IMR-90 (cell line): ENCODE results near the gene GFM1. TPM values are rescaled to one million over a fixed set of nuclear protein-coding genes. Genes with fewer than 3 reads are reported as not detected.

Source experiments
- ATAC-seq: fragments of 200-7000 bp; cut with Tn5 transposase; 2 replicates; pipeline ENCODE4 v1.9.1; 2020; ENCODE audit warnings: low read depth, mild to moderate bottlenecking, moderate library complexity
- BruUV-seq: library from RNA; stranded (reverse); fragments of 400-500 nt; replicated peaks from 2 replicates; lab custom pipeline; 2021; lab: Mats Ljungman, UMichigan
- CTCF ChIA-PET: fragments of 300-600 bp; formaldehyde crosslinking; extraction: SDS; loops from one replicate; lab custom pipeline; 2021; ENCODE audit warnings: antibody characterized with exemption; lab: Yijun Ruan, JAX
- POLR2A ChIA-PET: fragments of 300-600 bp; sonication (Branson Sonifier 250); formaldehyde crosslinking; loops from one replicate; lab custom pipeline; 2022; ENCODE audit warnings: antibody characterized with exemption; ENCODE audit not compliant: unreplicated experiment; lab: Charles Lee
- DNase-seq: peaks from one replicate; pipeline ENCODE4 v3.0.0; 2013
- H2AFZ ChIP-seq: replicated peaks from 2 replicates; pipeline ENCODE3; 2013; ENCODE audit warnings: low read length, mild to moderate bottlenecking; ENCODE audit not compliant: poor library complexity
- H2AK5ac ChIP-seq: 2 replicates; pipeline ENCODE4 v1.6.1; 2013; ENCODE audit warnings: low read depth, low read length, inconsistent platforms
- H2AK9ac ChIP-seq: replicated peaks from 2 replicates; pipeline ENCODE3; 2013; ENCODE audit warnings: mild to moderate bottlenecking, low read depth, low read length, moderate library complexity; ENCODE audit not compliant: poor library complexity
- H2BK120ac ChIP-seq: 2 replicates; pipeline ENCODE4 v1.6.1; 2013; ENCODE audit warnings: low read depth, low read length, inconsistent platforms
- H2BK15ac ChIP-seq: 3 replicates; pipeline ENCODE4 v1.6.1; 2013; ENCODE audit warnings: low read depth, low read length, inconsistent platforms
- H2BK20ac ChIP-seq: 2 replicates; pipeline ENCODE4 v1.6.1; 2013; ENCODE audit warnings: low read depth, mild to moderate bottlenecking, inconsistent platforms, low read length, moderate library complexity
- H2BK5ac ChIP-seq: 2 replicates; pipeline ENCODE4 v1.6.1; 2013; ENCODE audit warnings: mild to moderate bottlenecking, low read depth, low read length, inconsistent platforms; ENCODE audit not compliant: poor library complexity, severe bottlenecking
- H3K14ac ChIP-seq: replicated peaks from 2 replicates; pipeline ENCODE4 v1.6.1; 2013; ENCODE audit warnings: low read depth, low read length, inconsistent platforms
- H3K18ac ChIP-seq: 2 replicates; pipeline ENCODE4 v1.6.1; 2013; ENCODE audit warnings: low read depth, low read length, control low read depth
- H3K23ac ChIP-seq: 2 replicates; pipeline ENCODE4 v1.6.1; 2013; ENCODE audit warnings: low read depth, low read length, inconsistent platforms
- H3K27ac ChIP-seq: 2 replicates; pipeline ENCODE4 v1.5.1; 2013; ENCODE audit warnings: mild to moderate bottlenecking, control low read depth, low read length; ENCODE audit not compliant: insufficient read depth
- H3K27me3 ChIP-seq: 2 replicates; pipeline ENCODE4 v1.6.1; 2013; ENCODE audit warnings: low read length; ENCODE audit not compliant: control insufficient read depth, insufficient read depth
- H3K36me3 ChIP-seq: 2 replicates; pipeline ENCODE4 v1.6.1; 2013; ENCODE audit warnings: low read length, mixed read lengths; ENCODE audit not compliant: control insufficient read depth, insufficient read depth
- H3K4ac ChIP-seq: 2 replicates; pipeline ENCODE4 v1.6.1; 2013; ENCODE audit warnings: low read depth, low read length, inconsistent platforms
- H3K4me1 ChIP-seq: 2 replicates; pipeline ENCODE4 v1.6.1; 2013; ENCODE audit warnings: low read length, mixed read lengths; ENCODE audit not compliant: control insufficient read depth, insufficient read depth
- H3K4me2 ChIP-seq: 2 replicates; pipeline ENCODE4 v1.6.1; 2013; ENCODE audit warnings: low read depth, mild to moderate bottlenecking, control low read depth, low read length, moderate library complexity
- H3K4me3 ChIP-seq: 2 replicates; pipeline ENCODE4 v1.5.1; 2013; ENCODE audit warnings: low read depth, mild to moderate bottlenecking, control low read depth, low read length, moderate library complexity; ENCODE audit not compliant: insufficient read depth
- H3K56ac ChIP-seq: 2 replicates; pipeline ENCODE4 v1.6.1; 2013; ENCODE audit warnings: low read length, inconsistent platforms; ENCODE audit not compliant: insufficient read depth; ENCODE audit errors: extremely low read depth
- H3K79me1 ChIP-seq, 2 experiments: 2 replicates each; pipeline ENCODE4 v1.6.1; 2013; ENCODE audit warnings: low read length in 2 of 2, inconsistent platforms in 1 of 2, low read depth in 1 of 2
- H3K9ac ChIP-seq: 2 replicates; pipeline ENCODE4 v1.6.1; 2013; ENCODE audit warnings: low read depth, low read length, control low read depth
- H3K9me1 ChIP-seq: 2 replicates; pipeline ENCODE4 v1.6.1; 2013; ENCODE audit warnings: low read length, inconsistent platforms; ENCODE audit not compliant: insufficient read depth
- H3K9me3 ChIP-seq: 2 replicates; pipeline ENCODE4 v1.6.1; 2013; ENCODE audit warnings: low read length; ENCODE audit not compliant: control insufficient read depth, insufficient read depth
- H4K20me1 ChIP-seq: 2 replicates; pipeline ENCODE4 v1.6.1; 2013; ENCODE audit warnings: low read length, inconsistent platforms; ENCODE audit not compliant: insufficient read depth
- H4K5ac ChIP-seq: 2 replicates; pipeline ENCODE4 v1.6.1; 2013; ENCODE audit warnings: mild to moderate bottlenecking, low read depth, low read length, control low read depth
- H4K8ac ChIP-seq, 2 experiments: 2 replicates each; pipeline ENCODE4 v1.6.1; 2013; ENCODE audit warnings: low read depth in 2 of 2, low read length in 2 of 2, control low read depth in 1 of 2, inconsistent platforms in 1 of 2
- H4K91ac ChIP-seq: 2 replicates; pipeline ENCODE4 v1.6.1; 2013; ENCODE audit warnings: low read depth, low read length, inconsistent platforms; ENCODE audit not compliant: insufficient read depth
- BHLHE40 ChIP-seq: fragments of 150-350 bp; IDR thresholded peaks from 2 replicates; pipeline ENCODE4 v1.6.1; 2016; ENCODE audit warnings: mild to moderate bottlenecking, low read depth, low read length
- CEBPB ChIP-seq: IDR thresholded peaks from 2 replicates; pipeline ENCODE4 v1.6.1; 2012; ENCODE audit warnings: low read depth, low read length, improper control_type of control experiment
- MAFK ChIP-seq: IDR thresholded peaks from 2 replicates; pipeline ENCODE4 v1.6.1; 2012; ENCODE audit warnings: low read depth, low read length, improper control_type of control experiment
- MXI1 ChIP-seq: IDR thresholded peaks from 2 replicates; pipeline ENCODE4 v1.6.1; 2012; ENCODE audit warnings: low read depth, mild to moderate bottlenecking, low read length, moderate library complexity, borderline replicate concordance
- POLR2A ChIP-seq: IDR thresholded peaks from 2 replicates; pipeline ENCODE4 v1.6.1; 2012; ENCODE audit warnings: mild to moderate bottlenecking, low read depth, low read length
- RAD21 ChIP-seq: IDR thresholded peaks from 2 replicates; pipeline ENCODE4 v1.6.1; 2012; ENCODE audit warnings: low read length, improper control_type of control experiment
- RCOR1 ChIP-seq: IDR thresholded peaks from 2 replicates; pipeline ENCODE4 v1.6.1; 2012; ENCODE audit warnings: mild to moderate bottlenecking, low read length, improper control_type of control experiment; ENCODE audit not compliant: insufficient replicate concordance
- RFX5 ChIP-seq: IDR thresholded peaks from 2 replicates; pipeline ENCODE4 v1.8.0; 2012; ENCODE audit warnings: low read depth, mild to moderate bottlenecking, low read length, moderate library complexity
- SMC3 ChIP-seq: fragments of 150-350 bp; IDR thresholded peaks from 2 replicates; pipeline ENCODE4 v1.6.1; 2016; ENCODE audit warnings: low read depth, mild to moderate bottlenecking, antibody characterized with exemption, low read length, moderate library complexity
- WGBS, 2 experiments: methylation state at CpG; one replicate each; pipeline versions ENCODE4 v1.1.5 to v1.1.7; 2013; ENCODE audit warnings: missing lambda C conversion rate in 2 of 2; ENCODE audit not compliant: insufficient read length in 1 of 2; ENCODE audit errors: extremely low coverage in 2 of 2; 5-methylcytosine and 5-hydroxymethylcytosine counted together
- dilution Hi-C: fragments of 300-500 bp; cut with HindIII; formaldehyde crosslinking; loops from one replicate; pipeline ENCODE4 v1.14.3; 2018; ENCODE audit warnings: low sequenced_read_pairs; ENCODE audit not compliant: unreplicated experiment
- in situ Hi-C: fragments of 300-500 bp; cut with MboI; formaldehyde crosslinking; loops from 3 replicates; pipeline ENCODE4 v1.14.3; 2019; ENCODE audit warnings: low sequenced_read_pairs, inconsistent platforms, mixed read lengths
- intact Hi-C: fragments of 100-400 bp; cut with micrococcal nuclease; formaldehyde crosslinking; loops from 2 replicates; pipeline ENCODE4 v1.10.0; 2022
- polyA plus RNA-seq, 3 experiments: library from polyadenylated mRNA; depleted of rRNA; stranded (reverse); fragments of >200 nt; gene quantifications; 2 replicates each; pipeline ENCODE4 v1.2.3, GENCODE V29; 2012; ENCODE audit warnings: low replicate concordance in 1 of 3
- total RNA-seq: library from RNA; depleted of rRNA; stranded (reverse); fragments of >200 nt; gene quantifications from 2 replicates; pipeline ENCODE4 v1.2.3, GENCODE V29; 2012
- TF ChIP-seq, protein P1 (sequence below): fragments of 150-350 bp; IDR thresholded peaks from 2 replicates; pipeline ENCODE4 v1.6.1; 2016; ENCODE audit warnings: low read depth, mild to moderate bottlenecking, low read length, moderate library complexity, borderline replicate concordance
- TF ChIP-seq, protein P2 (sequence below): conservative IDR thresholded peaks from 2 replicates; pipeline ENCODE4 v1.5.1; 2012; ENCODE audit warnings: mild to moderate bottlenecking, low read depth, low read length, improper control_type of control experiment
- TF ChIP-seq, protein P3 (sequence below): fragments of 150-350 bp; IDR thresholded peaks from 2 replicates; pipeline ENCODE4 v1.6.1; 2017; ENCODE audit warnings: mild to moderate bottlenecking, antibody characterized with exemption, low read length, low read depth

GFM1 gene
- total and polyA plus RNA-seq, 2 of the 4 experiments (the other 2 are of a cell fraction): 12.4 to 36.0 TPM

DNA sequence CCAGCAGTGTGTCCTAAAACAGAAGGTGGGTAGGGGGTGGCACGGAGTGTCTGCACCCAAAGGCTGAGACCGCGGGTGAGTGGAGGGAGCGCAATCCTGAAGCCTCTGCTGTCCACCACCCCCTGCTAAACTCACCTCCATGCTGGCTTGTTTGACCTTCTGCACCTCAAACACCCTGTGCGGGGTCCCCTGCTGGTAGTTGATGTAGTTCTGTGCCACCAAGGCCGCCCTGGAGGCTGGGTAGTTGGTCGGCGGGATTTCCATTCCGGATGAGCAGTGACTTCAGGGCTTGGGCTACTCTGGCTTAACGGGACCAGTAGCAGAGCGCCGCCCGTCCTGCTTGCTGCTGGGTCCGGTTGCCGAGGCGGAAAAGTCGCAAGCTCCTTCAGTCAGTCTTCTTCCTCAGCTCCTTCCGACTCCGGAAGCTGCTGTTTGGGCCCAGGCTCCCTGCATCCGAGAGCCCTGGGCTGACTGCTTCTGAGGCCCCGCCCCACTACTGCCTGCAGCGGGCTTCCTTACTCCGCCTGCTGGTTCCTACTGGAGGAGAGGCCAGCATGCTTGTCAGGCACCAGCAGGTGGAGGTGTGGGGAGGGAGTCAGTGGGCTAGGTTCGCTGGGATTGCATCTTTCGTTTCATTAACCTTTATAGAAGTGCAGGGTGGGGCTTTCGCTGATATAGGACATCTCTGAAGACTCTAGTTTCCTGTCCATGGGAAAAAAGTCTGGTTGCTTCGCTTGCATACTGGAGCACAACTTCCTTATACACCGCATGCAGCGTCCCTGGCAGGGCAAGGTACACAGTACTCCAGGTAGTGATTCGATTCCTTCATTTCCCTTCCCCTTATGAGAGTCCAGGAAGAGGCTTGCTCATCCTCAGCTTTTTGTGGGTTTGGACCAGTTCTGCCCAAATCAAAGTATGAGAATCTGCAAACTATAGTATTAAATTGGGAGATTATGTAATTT lies 28.2 kb downstream of the GFM1 start, which contains the start of gene LXN:
Gene LXN (minus strand): TSS at position 434 of the 962 bp plus-strand sequence. CDS start 170 bp downstream, at position 264.
- H2BK20ac ChIP-seq: 0 out of 2 replicates have a peak within 1 kb of the TSS, but pooled peaks have one; percentile 4
- peak within 1 kb of the TSS; percentile 81 for H3K4ac ChIP-seq
- peak within 1 kb of the TSS; percentile 44 to 79 for H4K8ac ChIP-seq
- ATAC-seq (peak; percentile 99), DNase-seq (peak; percentile 87)
- H2BK120ac ChIP-seq: peak within 1 kb of the TSS; percentile 54
- H2BK5ac ChIP-seq: peak within 1 kb of the TSS; percentile 77
- H3K9me3 ChIP-seq: no peaks in the 10 kb centered on the region
- H2BK15ac ChIP-seq: peak within 1 kb of the TSS; percentile 68; the same call in 2 of the 3 replicates
- peak within 1 kb of the TSS; percentile 74 for H3K9ac ChIP-seq
- H4K5ac ChIP-seq: peak within 1 kb of the TSS; percentile 16
- peak within 1 kb of the TSS; percentile 67 for H3K56ac ChIP-seq
- in situ Hi-C loops (no loop called here), dilution Hi-C loops (no loop called here), intact Hi-C loops (loop anchor here (1.0 to 2.0 kb wide), 2 partner anchors 55 to 116 kb away; no protein-coding TSS in a partner anchor)
- peaks cover 1% of the 10 kb centered on the region; the same call in 1 of the 2 replicates for H3K4me1 ChIP-seq
- peak within 1 kb of the TSS; percentile 45 for H4K91ac ChIP-seq
- H3K27ac ChIP-seq: peak within 1 kb of the TSS; percentile 83
- peaks cover 6 to 21% of the 10 kb centered on the region in 2 experiments; a peak in 3 of 4 replicates for H3K79me1 ChIP-seq
- peak within 1 kb of the TSS; percentile 68 for H3K4me2 ChIP-seq
- H3K23ac ChIP-seq: peak within 1 kb of the TSS; percentile 69
- peak within 1 kb of the TSS; percentile 71 for H2AK9ac ChIP-seq
- H3K4me3 ChIP-seq: peak within 1 kb of the TSS; percentile 59
- WGBS, 2 experiments: 10% methylated on average over 8 of the region's 30 CpGs; no CpG with 5 or more reads in 1 of the 2 experiments
- POLR2A ChIA-PET: interaction anchor here (0.6 kb wide), 1 partner anchor 82 kb away, joined by 6 read pairs; no protein-coding TSS in a partner anchor
- CTCF ChIA-PET: interaction anchor here (0.6 to 2.5 kb wide), 8 partner anchors 11 to 117 kb away, joined by 3 to 13 read pairs (median 4); no protein-coding TSS in a partner anchor
- H2AFZ ChIP-seq: peak within 1 kb of the TSS; percentile 92
- H3K36me3 ChIP-seq: peaks cover 5% of the 10 kb centered on the region
- no peaks in the 10 kb centered on the region for H4K20me1 ChIP-seq
- H3K14ac ChIP-seq: peak within 1 kb of the TSS; percentile 65
- no TSS peak for BruUV-seq
- H3K27me3 ChIP-seq: no peaks in the 10 kb centered on the region
- H3K18ac ChIP-seq: peak within 1 kb of the TSS; percentile 52
- peaks cover 2% of the 10 kb centered on the region; the same call in 1 of the 2 replicates for H3K9me1 ChIP-seq
- H2AK5ac ChIP-seq: peak within 1 kb of the TSS; percentile 1
- TF ChIP-seq, protein P1, sequence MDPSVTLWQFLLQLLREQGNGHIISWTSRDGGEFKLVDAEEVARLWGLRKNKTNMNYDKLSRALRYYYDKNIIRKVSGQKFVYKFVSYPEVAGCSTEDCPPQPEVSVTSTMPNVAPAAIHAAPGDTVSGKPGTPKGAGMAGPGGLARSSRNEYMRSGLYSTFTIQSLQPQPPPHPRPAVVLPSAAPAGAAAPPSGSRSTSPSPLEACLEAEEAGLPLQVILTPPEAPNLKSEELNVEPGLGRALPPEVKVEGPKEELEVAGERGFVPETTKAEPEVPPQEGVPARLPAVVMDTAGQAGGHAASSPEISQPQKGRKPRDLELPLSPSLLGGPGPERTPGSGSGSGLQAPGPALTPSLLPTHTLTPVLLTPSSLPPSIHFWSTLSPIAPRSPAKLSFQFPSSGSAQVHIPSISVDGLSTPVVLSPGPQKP: no peak
- no peak for TF ChIP-seq BHLHE40
- no peak for TF ChIP-seq RFX5
- peak; percentile 47; the same call in 1 of the 2 replicates for TF ChIP-seq MXI1
- peak; percentile 16 for TF ChIP-seq RCOR1
- TF ChIP-seq, protein P2, sequence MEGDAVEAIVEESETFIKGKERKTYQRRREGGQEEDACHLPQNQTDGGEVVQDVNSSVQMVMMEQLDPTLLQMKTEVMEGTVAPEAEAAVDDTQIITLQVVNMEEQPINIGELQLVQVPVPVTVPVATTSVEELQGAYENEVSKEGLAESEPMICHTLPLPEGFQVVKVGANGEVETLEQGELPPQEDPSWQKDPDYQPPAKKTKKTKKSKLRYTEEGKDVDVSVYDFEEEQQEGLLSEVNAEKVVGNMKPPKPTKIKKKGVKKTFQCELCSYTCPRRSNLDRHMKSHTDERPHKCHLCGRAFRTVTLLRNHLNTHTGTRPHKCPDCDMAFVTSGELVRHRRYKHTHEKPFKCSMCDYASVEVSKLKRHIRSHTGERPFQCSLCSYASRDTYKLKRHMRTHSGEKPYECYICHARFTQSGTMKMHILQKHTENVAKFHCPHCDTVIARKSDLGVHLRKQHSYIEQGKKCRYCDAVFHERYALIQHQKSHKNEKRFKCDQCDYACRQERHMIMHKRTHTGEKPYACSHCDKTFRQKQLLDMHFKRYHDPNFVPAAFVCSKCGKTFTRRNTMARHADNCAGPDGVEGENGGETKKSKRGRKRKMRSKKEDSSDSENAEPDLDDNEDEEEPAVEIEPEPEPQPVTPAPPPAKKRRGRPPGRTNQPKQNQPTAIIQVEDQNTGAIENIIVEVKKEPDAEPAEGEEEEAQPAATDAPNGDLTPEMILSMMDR: peak; percentile 95
- no peak for TF ChIP-seq CEBPB
- TF ChIP-seq RAD21: peak; percentile 65
- TF ChIP-seq, protein P3, sequence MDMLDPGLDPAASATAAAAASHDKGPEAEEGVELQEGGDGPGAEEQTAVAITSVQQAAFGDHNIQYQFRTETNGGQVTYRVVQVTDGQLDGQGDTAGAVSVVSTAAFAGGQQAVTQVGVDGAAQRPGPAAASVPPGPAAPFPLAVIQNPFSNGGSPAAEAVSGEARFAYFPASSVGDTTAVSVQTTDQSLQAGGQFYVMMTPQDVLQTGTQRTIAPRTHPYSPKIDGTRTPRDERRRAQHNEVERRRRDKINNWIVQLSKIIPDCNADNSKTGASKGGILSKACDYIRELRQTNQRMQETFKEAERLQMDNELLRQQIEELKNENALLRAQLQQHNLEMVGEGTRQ: no peak
- peak; percentile 73 for TF ChIP-seq SMC3
- peak; percentile 69; the same call in 1 of the 2 replicates for TF ChIP-seq POLR2A
- TF ChIP-seq MAFK: no peak
